HFF-Myc (cell line): ENCODE measurements around the gene OR6P1.

Experiments used
- DNase-seq: peaks from one replicate; pipeline ENCODE4 v3.0.0-alpha.2; 2011; ENCODE audit warnings: low read depth; ENCODE audit errors: extremely low read depth
- H3K4me3 ChIP-seq: replicated peaks from 2 replicates; pipeline ENCODE4 v1.5.1; 2011; ENCODE audit warnings: low read depth, mild to moderate bottlenecking, control low read depth, low read length
- CTCF ChIP-seq: IDR thresholded peaks from 2 replicates; pipeline ENCODE4 v1.5.1; 2012; ENCODE audit warnings: mild to moderate bottlenecking, low read depth, low read length, control low read depth; ENCODE audit errors: missing control alignments

The OR6P1 gene

GRCh38 chr1:158521666-158522058 lies 48.7 kb downstream of the OR6P1 start:
- DNase-seq, result no peak
- H3K4me3 ChIP-seq, result no peak overlapping the region
- no peak for TF ChIP-seq CTCF

GRCh38 chr1:158520955-158521665 lies 49.3 kb downstream of the OR6P1 start:
- H3K4me3 ChIP-seq, result no peak overlapping the region
- no peak for TF ChIP-seq CTCF

DNA sequence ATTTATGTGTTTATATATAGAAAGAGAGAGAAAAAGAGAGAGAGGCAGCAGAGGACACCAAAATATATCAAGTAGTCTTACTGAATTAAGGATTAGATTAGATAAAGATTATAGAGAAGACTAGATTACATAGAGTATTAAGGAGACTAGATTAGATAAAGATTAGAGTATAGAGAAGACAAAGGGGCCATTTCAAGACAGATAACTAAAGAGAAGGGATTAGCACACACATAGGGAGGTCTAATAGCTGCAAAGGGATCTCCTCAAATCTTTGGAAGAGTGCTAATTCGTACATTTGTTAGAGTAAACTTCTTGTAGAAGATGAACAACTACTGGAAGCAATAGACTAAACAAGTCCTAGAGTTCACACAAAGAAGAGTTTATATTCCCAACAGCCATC lies 50.4 kb downstream of the OR6P1 start:
- no peak for TF ChIP-seq CTCF
- DNase-seq, result no peak
- H3K4me3 ChIP-seq, result no peak overlapping the region

More at GRCh38 chr1:158520955-158521665, 49.3 kb downstream of the OR6P1 start:
- DNase-seq, result no peak

GRCh38 chr1:158516966-158517365 lies 53.4 kb downstream of the OR6P1 start:
- no peak for DNase-seq
- TF ChIP-seq CTCF, result no peak

More at GRCh38 chr1:158516966-158517365, 53.4 kb downstream of the OR6P1 start:
- H3K4me3 ChIP-seq, result no peak overlapping the region
